Fibroblast of gingiva (primary cell): ENCODE data around the gene SPTBN1.
A peak's percentile ranks its signal among the peaks of the same experiment; 100 is the strongest.
"Not testable (repeated sequence)": the region's sequence is repeated elsewhere in the genome, so short reads cannot be mapped to it uniquely, and the experiment has no call there.

ENCODE experiments used
- DNase-seq: peaks from one replicate; pipeline ENCODE4 v3.0.0-alpha.2; 2011; ENCODE audit warnings: low read depth

SPTBN1 gene

GRCh38 chr2:54470266-54470938 lies 14.3 kb downstream of the SPTBN1 start:
- DNase-seq: peak; percentile 36

GRCh38 chr2:54471221-54471711 lies 15.1 kb downstream of the SPTBN1 start:
- DNase-seq: peak; percentile 30

- DNase-seq: no peak
Observed at GRCh38 chr2:54473851-54474250, 17.7 kb downstream of the SPTBN1 start.

- no peak for DNase-seq
Observed at GRCh38 chr2:54475285-54475684, 19.2 kb downstream of the SPTBN1 start.

GRCh38 chr2:54475919-54476318 lies 19.8 kb downstream of the SPTBN1 start:
- DNase-seq: no peak

GRCh38 chr2:54476852-54477251 lies 20.7 kb downstream of the SPTBN1 start:
- DNase-seq: no peak

GRCh38 chr2:54477896-54478295 lies 21.8 kb downstream of the SPTBN1 start:
- no peak for DNase-seq

GRCh38 chr2:54478899-54479298 lies 22.8 kb downstream of the SPTBN1 start:
- no peak for DNase-seq

- no peak for DNase-seq
Observed at GRCh38 chr2:54479424-54479823, 23.3 kb downstream of the SPTBN1 start.

GRCh38 chr2:54480025-54480424 lies 23.9 kb downstream of the SPTBN1 start:
- no peak for DNase-seq

- DNase-seq: no peak
Observed at GRCh38 chr2:54481686-54482085, 25.6 kb downstream of the SPTBN1 start.

- peak; percentile 90 for DNase-seq
Observed at GRCh38 chr2:54482715-54483114, 26.6 kb downstream of the SPTBN1 start.

- peak; percentile 19 for DNase-seq
Observed at GRCh38 chr2:54483426-54483825, 27.3 kb downstream of the SPTBN1 start.

- DNase-seq: not testable (repeated sequence)
Observed at GRCh38 chr2:54485756-54486155, 29.6 kb downstream of the SPTBN1 start.

GRCh38 chr2:54486766-54487165 lies 30.6 kb downstream of the SPTBN1 start:
- DNase-seq: no peak

- DNase-seq: no peak
Observed at GRCh38 chr2:54490863-54491262, 34.7 kb downstream of the SPTBN1 start.

GRCh38 chr2:54492335-54492734 lies 36.2 kb downstream of the SPTBN1 start:
- DNase-seq: no peak

GRCh38 chr2:54494087-54494486 lies 38.0 kb downstream of the SPTBN1 start:
- DNase-seq: no peak

GRCh38 chr2:54496920-54497319 lies 40.8 kb downstream of the SPTBN1 start:
- DNase-seq: no peak

GRCh38 chr2:54497763-54498680 lies 41.9 kb downstream of the SPTBN1 start:
- DNase-seq: peak; percentile 41

GRCh38 chr2:54499661-54500060 lies 43.5 kb downstream of the SPTBN1 start:
- peak; percentile 64 for DNase-seq

- DNase-seq: no peak
Observed at GRCh38 chr2:54500404-54501205, 44.5 kb downstream of the SPTBN1 start.
